HCT116 (cell line): Measurements from ENCODE around the gene RNASEH2B. TPM values are rescaled to one million over a fixed set of nuclear protein-coding genes. Genes with fewer than 3 reads are reported as not detected.

ENCODE experiments used
- ATAC-seq: fragments of 200-7000 bp; cut with Tn5 transposase; 2 replicates; pipeline ENCODE4 v1.9.1; 2020; ENCODE audit warnings: mild to moderate bottlenecking, moderate library complexity
- BruUV-seq: library from RNA; stranded (reverse); fragments of 400-500 nt; replicated peaks from 2 replicates; lab custom pipeline; 2021; lab: Mats Ljungman, UMichigan
- CTCF ChIA-PET: fragments of 300-600 bp; sonication (Branson Sonifier 250); formaldehyde crosslinking; loops from one replicate; lab custom pipeline; 2021; ENCODE audit warnings: antibody characterized with exemption; lab: Charles Lee
- POLR2A ChIA-PET: fragments of 300-600, 350-600 bp; sonication (Branson Sonifier 250); formaldehyde crosslinking; loops from one replicate; lab custom pipeline; 2021; ENCODE audit warnings: antibody characterized with exemption; lab: Charles Lee
- RAD21 ChIA-PET, 2 experiments: fragments of 300-600 bp; sonication (Branson Sonifier 250); formaldehyde crosslinking; loops; one replicate each; lab custom pipeline; 2023; ENCODE audit warnings: low total read pairs in 2 of 2; ENCODE audit not compliant: uncharacterized antibody in 2 of 2, unreplicated experiment in 2 of 2, low non-redundant PET in 1 of 2; lab: Charles Lee
- DNase-seq: peaks from one replicate; pipeline ENCODE4 v3.0.0-alpha.2; 2010; ENCODE audit warnings: low read depth, low spot score
- H2AFZ ChIP-seq: fragments of 200-600 bp; shearing (Covaris generic), sonication (generic); 2 replicates; pipeline ENCODE4 v1.6.1; 2017; ENCODE audit warnings: low read depth, mixed run types, mixed read lengths, antibody characterized with exemption, low read length; ENCODE audit not compliant: poor library complexity, severe bottlenecking
- H3K27ac ChIP-seq: 2 replicates; pipeline ENCODE4 v1.5.1; 2012; ENCODE audit warnings: low read depth, low read length
- H3K27me3 ChIP-seq: fragments of 200-600 bp; sonication (generic); 2 replicates; pipeline ENCODE4 v1.6.1; 2016; ENCODE audit warnings: mixed run types, low read length, mixed read lengths; ENCODE audit not compliant: insufficient read depth
- H3K36me3 ChIP-seq, 2 experiments: fragments of 200-500 bp in 1 of 2; fragments of 200-600 bp in 1 of 2; sonication (Bioruptor generic) in 1 of 2; sonication (generic) in 1 of 2; 2 replicates each; pipeline versions ENCODE4 v1.5.1 to v1.6.1; 2014 to 2016; ENCODE audit warnings: low read length in 2 of 2, inconsistent platforms in 1 of 2, mixed read lengths in 1 of 2, mixed run types in 1 of 2; ENCODE audit not compliant: insufficient read depth in 2 of 2, control insufficient read depth in 1 of 2
- H3K4me1 ChIP-seq, 2 experiments: fragments of 200-600 bp in 1 of 2; sonication (generic) in 1 of 2; 2 replicates each; pipeline versions ENCODE4 v1.5.1 to v1.6.1; 2012 to 2017; ENCODE audit warnings: low read length in 2 of 2, inconsistent platforms in 1 of 2, mild to moderate bottlenecking in 1 of 2, mixed read lengths in 1 of 2, mixed run types in 1 of 2, moderate library complexity in 1 of 2; ENCODE audit not compliant: insufficient read depth in 2 of 2, control insufficient read depth in 1 of 2
- H3K4me2 ChIP-seq: fragments of 200-600 bp; sonication (generic); 2 replicates; pipeline ENCODE4 v1.6.1; 2017; ENCODE audit warnings: mixed run types, low read length, mixed read lengths
- H3K4me3 ChIP-seq, 2 experiments: fragments of 200-600 bp in 1 of 2; sonication (generic) in 1 of 2; replicated peaks in 1 of 2; 2 replicates each; pipeline ENCODE4 v1.5.1; 2011 to 2016; ENCODE audit warnings: low read length in 2 of 2, control low read depth in 1 of 2, low read depth in 1 of 2, mild to moderate bottlenecking in 1 of 2, mixed read lengths in 1 of 2, mixed run types in 1 of 2
- H3K79me2 ChIP-seq: fragments of 200-600 bp; sonication (generic); 2 replicates; pipeline ENCODE4 v1.6.1; 2017; ENCODE audit warnings: mild to moderate bottlenecking, mixed run types, low read length, moderate library complexity, mixed read lengths; ENCODE audit not compliant: insufficient read depth
- H3K9ac ChIP-seq: fragments of 200-600 bp; sonication (generic); 2 replicates; pipeline ENCODE4 v1.6.1; 2016; ENCODE audit warnings: low read length, mixed read lengths
- H3K9me2 ChIP-seq: fragments of 200-600 bp; sonication (generic), shearing (Covaris generic); 2 replicates; pipeline ENCODE4 v1.6.1; 2017; ENCODE audit warnings: mixed run types, mild to moderate bottlenecking, moderate library complexity; ENCODE audit not compliant: insufficient read depth
- H3K9me3 ChIP-seq, 2 experiments: fragments of 200-500 bp in 1 of 2; fragments of 200-600 bp in 1 of 2; sonication (Bioruptor generic) in 1 of 2; sonication (generic) in 1 of 2; 2 replicates each; pipeline ENCODE4 v1.6.1; 2014 to 2017; ENCODE audit warnings: low read length in 2 of 2, mixed read lengths in 2 of 2, inconsistent platforms in 1 of 2, low read depth in 1 of 2, mild to moderate bottlenecking in 1 of 2, mixed run types in 1 of 2, moderate library complexity in 1 of 2; ENCODE audit not compliant: control insufficient read depth in 1 of 2, insufficient read depth in 1 of 2
- H4K20me1 ChIP-seq: fragments of 200-600 bp; sonication (generic), shearing (Covaris generic); 2 replicates; pipeline ENCODE4 v1.6.1; 2017; ENCODE audit warnings: mixed run types, mild to moderate bottlenecking, moderate library complexity; ENCODE audit not compliant: insufficient read depth
- ATF3 ChIP-seq: IDR thresholded peaks from 2 replicates; pipeline ENCODE4 v1.6.1; 2012
- CBX3 ChIP-seq: IDR thresholded peaks from 2 replicates; pipeline ENCODE4 v1.6.1; 2012; ENCODE audit warnings: low read depth
- CTCF ChIP-seq, 3 experiments: fragments of 200-600 bp in 1 of 3; sonication (generic) in 1 of 3; IDR thresholded peaks in 2 of 3; conservative IDR thresholded peaks in 1 of 3; 2 replicates each; pipeline ENCODE4 v1.5.1; 2012 to 2017; ENCODE audit warnings: low read depth in 2 of 3, low read length in 2 of 3, antibody characterized with exemption in 1 of 3, borderline replicate concordance in 1 of 3, control low read depth in 1 of 3, mild to moderate bottlenecking in 1 of 3, mixed read lengths in 1 of 3, mixed run types in 1 of 3, moderate library complexity in 1 of 3; ENCODE audit not compliant: insufficient read depth in 1 of 3
- ELF1 ChIP-seq: IDR thresholded peaks from 2 replicates; pipeline ENCODE4 v1.6.1; 2012; ENCODE audit warnings: low read depth, borderline replicate concordance
- FOSL1 ChIP-seq: IDR thresholded peaks from 2 replicates; pipeline ENCODE4 v1.6.1; 2012; ENCODE audit warnings: low read depth
- JUND ChIP-seq: IDR thresholded peaks from 2 replicates; pipeline ENCODE4 v1.6.1; 2012
- MAX ChIP-seq: IDR thresholded peaks from 2 replicates; pipeline ENCODE4 v1.6.1; 2012
- POLR2A ChIP-seq: IDR thresholded peaks from 2 replicates; pipeline ENCODE4 v1.7.0; 2011; ENCODE audit warnings: borderline replicate concordance; ENCODE audit not compliant: insufficient read depth, insufficient read length; ENCODE audit errors: extremely low read depth
- REST ChIP-seq: IDR thresholded peaks from 2 replicates; pipeline ENCODE4 v1.6.1; 2012; ENCODE audit warnings: low read depth
- SIN3A ChIP-seq: IDR thresholded peaks from 2 replicates; pipeline ENCODE4 v1.6.1; 2012; ENCODE audit warnings: low read depth
- SP1 ChIP-seq: IDR thresholded peaks from 2 replicates; pipeline ENCODE4 v1.6.1; 2012; ENCODE audit warnings: low read depth
- TCF7L2 ChIP-seq: IDR thresholded peaks from 2 replicates; pipeline ENCODE4 v1.7.0; 2011; ENCODE audit warnings: borderline replicate concordance, inconsistent platforms; ENCODE audit not compliant: insufficient read depth, insufficient read length; ENCODE audit errors: extremely low read depth
- ZBTB33 ChIP-seq: IDR thresholded peaks from 2 replicates; pipeline ENCODE4 v1.6.1; 2011; ENCODE audit warnings: mild to moderate bottlenecking, low read length, moderate library complexity; ENCODE audit not compliant: insufficient replicate concordance; ENCODE audit errors: extremely low read depth
- ZNF274 ChIP-seq: fragments of 200-500 bp; sonication (Bioruptor generic); IDR thresholded peaks from 2 replicates; pipeline ENCODE4 v1.6.1; 2014; ENCODE audit warnings: mild to moderate bottlenecking, low read depth, low read length, inconsistent platforms
- intact Hi-C: fragments of 100-400 bp; cut with micrococcal nuclease; formaldehyde crosslinking; loops from 2 replicates; pipeline ENCODE4 v1.10.0; 2022
- total RNA-seq: library from RNA; stranded (reverse); gene quantifications from one replicate; pipeline ENCODE4 v1.2.1, GENCODE V29; 2021; ENCODE audit not compliant: unreplicated experiment

RNASEH2B gene
- total RNA-seq, 1 experiment from 2014 or later: 41.3 TPM

GRCh38 chr13:50955798-50956197 lies 46.2 kb downstream of the RNASEH2B start:
- no peaks in the 10 kb centered on the region for H3K4me1 ChIP-seq
- H3K36me3 ChIP-seq: no peaks in the 10 kb centered on the region
- H3K9ac ChIP-seq: no peak overlapping the region
- H3K27ac ChIP-seq: no peak overlapping the region
- RAD21 ChIA-PET: no interaction called here
- H3K27me3 ChIP-seq: no peaks in the 10 kb centered on the region
- no peak for ATAC-seq
- TF ChIP-seq POLR2A (no peak), MAX (no peak), ELF1 (no peak), SP1 (no peak), ATF3 (no peak), JUND (no peak), CTCF (IDR thresholded peaks at IDR 0.05 in 2 of 3, conservative IDR thresholded peaks at IDR 0.05 in 1 of 3; ENCODE audit: borderline replicate concordance in 1 of 3, insufficient read depth in 1 of 3, low read depth in 2 of 3, low read length in 2 of 3) (no peak), ZBTB33 (no peak), REST (no peak), CBX3 (no peak), TCF7L2 (no peak), SIN3A (no peak), ZNF274 (no peak), FOSL1 (no peak)
- TF ChIP-seq, all 23 proteins: peak for 0
- Histone ChIP-seq H3K4me3 (no peak overlapping the region), H2AFZ (no peak overlapping the region), H3K9me3 (no peaks in the 10 kb centered on the region), H3K4me2 (no peak overlapping the region), H3K79me2 (no peaks in the 10 kb centered on the region), H3K9me2 (no peaks in the 10 kb centered on the region), H4K20me1 (no peaks in the 10 kb centered on the region)
- no peak for DNase-seq
- BruUV-seq: no TSS peak
- intact Hi-C loops: no loop called here
- POLR2A ChIA-PET: no interaction called here
- CTCF ChIA-PET: no interaction called here
